ENCODE measurements around the gene CBLN3. TPM values are rescaled to one million over a fixed set of nuclear protein-coding genes. Genes with fewer than 3 reads are reported as not detected.
A peak's percentile ranks its signal among the peaks of the same experiment; 100 is the strongest.

The CBLN3 gene
- total RNA-seq, 1 donor from 2014 or later: 1.3 TPM

DNA sequence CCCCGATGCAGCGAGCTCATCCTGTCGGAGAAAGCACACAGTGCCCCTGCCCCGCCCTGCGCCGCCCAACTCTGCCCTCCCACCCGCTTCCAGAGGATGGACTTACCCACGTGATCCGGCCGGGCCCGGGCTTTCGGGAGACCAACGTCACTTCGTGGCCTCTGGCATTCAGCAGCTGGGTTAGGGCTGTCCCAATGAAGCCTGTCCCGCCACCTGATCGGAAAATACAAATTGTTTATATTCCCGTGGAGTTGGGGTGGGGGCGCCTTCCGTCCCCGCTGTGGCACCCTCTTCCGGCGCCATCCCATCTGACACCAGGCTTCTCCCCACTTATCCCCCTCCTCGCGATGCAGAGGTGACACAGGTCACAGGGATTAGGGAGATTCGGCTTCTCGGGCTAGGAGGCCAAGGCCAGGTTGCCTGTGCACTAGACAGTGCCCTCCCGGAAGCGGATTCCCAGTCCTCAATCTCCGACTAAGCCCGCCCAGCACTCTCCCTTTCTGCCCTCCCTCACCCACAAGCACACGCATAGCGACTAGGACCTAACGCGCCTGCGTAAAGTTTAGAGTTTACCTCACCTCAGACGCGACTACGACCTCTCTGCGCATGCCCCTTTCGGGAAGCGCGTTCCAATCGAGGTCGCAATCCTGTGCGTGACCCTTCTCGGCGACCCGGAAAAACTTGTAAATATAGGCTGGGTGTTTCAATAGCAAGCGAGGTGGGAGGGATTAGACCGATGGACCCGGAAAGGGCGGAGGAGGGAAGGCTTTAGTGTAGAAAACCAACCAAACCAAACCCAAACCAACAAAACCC lies 13.0 kb upstream of the CBLN3 start, which contains the start of gene SDR39U1:
TSS of gene SDR39U1 (minus strand) at position 537 of the 813 bp plus-strand sequence. CDS start at position 530, 7 bp downstream.
- TF ChIP-seq, protein P1, sequence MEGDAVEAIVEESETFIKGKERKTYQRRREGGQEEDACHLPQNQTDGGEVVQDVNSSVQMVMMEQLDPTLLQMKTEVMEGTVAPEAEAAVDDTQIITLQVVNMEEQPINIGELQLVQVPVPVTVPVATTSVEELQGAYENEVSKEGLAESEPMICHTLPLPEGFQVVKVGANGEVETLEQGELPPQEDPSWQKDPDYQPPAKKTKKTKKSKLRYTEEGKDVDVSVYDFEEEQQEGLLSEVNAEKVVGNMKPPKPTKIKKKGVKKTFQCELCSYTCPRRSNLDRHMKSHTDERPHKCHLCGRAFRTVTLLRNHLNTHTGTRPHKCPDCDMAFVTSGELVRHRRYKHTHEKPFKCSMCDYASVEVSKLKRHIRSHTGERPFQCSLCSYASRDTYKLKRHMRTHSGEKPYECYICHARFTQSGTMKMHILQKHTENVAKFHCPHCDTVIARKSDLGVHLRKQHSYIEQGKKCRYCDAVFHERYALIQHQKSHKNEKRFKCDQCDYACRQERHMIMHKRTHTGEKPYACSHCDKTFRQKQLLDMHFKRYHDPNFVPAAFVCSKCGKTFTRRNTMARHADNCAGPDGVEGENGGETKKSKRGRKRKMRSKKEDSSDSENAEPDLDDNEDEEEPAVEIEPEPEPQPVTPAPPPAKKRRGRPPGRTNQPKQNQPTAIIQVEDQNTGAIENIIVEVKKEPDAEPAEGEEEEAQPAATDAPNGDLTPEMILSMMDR (conservative IDR thresholded peaks at IDR 0.05; ENCODE audit: low read depth, low read length): peak; percentile 3
- DNase-seq (ENCODE audit: low read depth): peak; percentile 89
- peak within 1 kb of the TSS; percentile 70 for H3K4me3 ChIP-seq (ENCODE audit: low read depth, low read length)

DNA sequence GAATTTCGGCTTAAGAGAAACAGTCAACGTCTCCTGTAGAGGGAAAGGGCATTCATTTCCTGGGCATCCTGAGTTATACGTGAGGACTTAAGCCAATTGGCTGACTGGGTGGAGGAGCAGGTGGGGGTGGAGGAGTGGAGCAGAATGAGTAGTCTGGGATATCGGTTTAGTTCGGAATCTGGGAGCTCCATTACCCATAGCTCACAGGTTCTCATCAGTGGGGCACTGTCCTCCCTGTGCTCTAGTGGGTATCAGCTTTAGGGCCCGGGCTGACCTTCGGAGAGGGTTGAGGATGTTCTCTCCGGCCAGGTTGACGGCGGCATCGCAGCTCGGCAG lies 12.4 kb upstream of the CBLN3 start:
- peak overlapping the region; percentile 70 for H3K4me3 ChIP-seq (ENCODE audit: low read depth, low read length)
- TF ChIP-seq, protein P1 (conservative IDR thresholded peaks at IDR 0.05; ENCODE audit: low read depth, low read length): no peak
- no peak for DNase-seq (ENCODE audit: low read depth)

DNA sequence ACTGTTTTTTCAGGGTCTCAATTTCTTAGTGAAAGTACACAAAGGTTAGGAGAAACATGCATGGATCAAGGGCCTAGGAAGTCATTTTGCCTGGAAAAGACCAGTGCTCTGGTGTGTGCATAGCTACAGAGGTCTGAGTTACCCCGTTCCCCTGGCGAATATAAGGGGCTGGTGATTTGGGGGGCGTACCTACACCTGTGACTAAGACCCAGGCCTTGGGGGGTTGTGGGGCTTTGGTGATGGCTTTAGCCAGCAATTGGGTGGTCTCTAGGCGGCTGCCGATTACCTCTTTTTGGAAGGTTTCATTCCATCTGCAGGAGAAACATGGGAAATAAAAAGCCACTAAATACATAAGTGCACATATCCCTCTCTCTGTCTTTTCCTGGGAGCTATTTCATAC lies 12.0 kb upstream of the CBLN3 start:
- H3K4me3 ChIP-seq (ENCODE audit: low read depth, low read length): peak overlapping the region; percentile 70
- DNase-seq (ENCODE audit: low read depth): no peak
- TF ChIP-seq, protein P1 (conservative IDR thresholded peaks at IDR 0.05; ENCODE audit: low read depth, low read length): no peak

DNA sequence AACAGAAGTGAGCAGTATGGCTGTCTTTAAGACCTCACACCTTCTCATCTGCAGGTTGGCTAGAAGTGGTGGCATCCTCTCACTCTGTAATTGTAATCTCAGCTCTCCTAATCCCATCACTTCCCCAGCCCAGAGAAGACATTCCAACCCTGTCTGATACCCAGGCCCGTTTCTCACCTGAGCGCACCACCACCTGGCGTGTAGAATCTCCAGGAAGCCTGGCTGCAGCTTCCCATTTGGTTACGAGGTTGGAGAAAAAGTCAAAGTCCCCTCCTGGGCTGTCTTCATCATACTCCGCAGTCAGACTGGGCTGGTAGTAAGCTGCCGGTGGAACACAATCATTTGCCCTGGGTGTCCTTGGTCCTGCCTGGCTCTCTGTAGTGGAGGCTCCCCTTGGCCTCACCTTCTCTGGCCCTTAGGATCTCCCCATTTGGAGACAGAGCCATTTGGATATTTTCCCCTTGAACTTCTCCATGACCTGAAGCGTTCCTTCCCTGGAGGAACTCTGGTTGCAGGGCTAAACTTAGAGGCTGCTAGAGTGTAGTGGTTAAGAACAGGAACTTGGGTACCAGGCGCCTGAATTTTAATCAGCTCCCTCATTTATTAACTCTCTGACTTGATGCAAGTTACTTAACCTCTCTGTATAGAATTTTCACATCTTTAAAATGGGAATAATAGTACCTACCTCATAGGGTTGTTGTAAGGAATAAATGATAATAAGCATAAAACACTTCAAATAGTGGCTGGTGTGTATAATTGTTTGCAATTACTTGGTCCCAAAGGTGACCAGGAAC lies 11.3 kb upstream of the CBLN3 start:
- no peak for DNase-seq (ENCODE audit: low read depth)
- no peak overlapping the region for H3K4me3 ChIP-seq (ENCODE audit: low read depth, low read length)
- TF ChIP-seq, protein P1 (conservative IDR thresholded peaks at IDR 0.05; ENCODE audit: low read depth, low read length): no peak

DNA sequence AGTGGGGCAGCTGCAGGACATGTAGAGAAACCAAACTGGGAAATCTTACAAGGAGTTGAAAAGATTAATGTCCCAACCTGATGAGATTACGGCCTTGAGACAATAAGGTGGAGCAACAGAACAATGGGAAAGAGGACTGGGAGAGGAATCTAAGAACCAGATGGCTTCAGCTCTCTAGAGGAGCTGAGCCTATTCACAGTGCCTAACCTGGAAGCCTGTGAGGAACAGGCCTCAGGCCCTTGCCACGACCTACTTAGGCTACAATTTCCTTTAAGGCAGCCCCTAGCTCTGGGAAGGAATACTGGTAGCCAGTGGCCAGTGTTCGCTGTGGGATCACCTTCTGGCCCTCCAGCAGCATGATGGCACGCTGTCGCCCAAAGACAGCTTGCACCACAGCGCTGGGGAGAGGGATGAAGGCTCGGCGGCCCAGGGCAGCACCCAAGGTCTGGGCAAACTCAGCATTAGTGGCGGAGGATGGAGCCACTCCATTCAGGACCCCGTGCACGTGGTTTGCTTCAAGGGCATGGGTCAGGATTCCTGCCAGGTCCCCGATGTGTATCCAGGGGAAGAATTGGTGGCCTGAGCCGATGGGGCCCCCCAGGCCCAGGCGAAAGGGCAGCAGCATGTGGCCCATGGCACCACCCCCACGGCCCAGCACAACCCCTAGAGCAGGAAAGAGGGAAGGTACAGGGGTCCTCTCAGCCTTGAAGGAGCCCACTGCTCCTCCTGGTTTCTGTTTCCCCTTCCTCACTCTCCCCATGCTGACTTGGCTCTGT lies 10.6 kb upstream of the CBLN3 start:
- TF ChIP-seq, protein P1 (conservative IDR thresholded peaks at IDR 0.05; ENCODE audit: low read depth, low read length): no peak

DNA sequence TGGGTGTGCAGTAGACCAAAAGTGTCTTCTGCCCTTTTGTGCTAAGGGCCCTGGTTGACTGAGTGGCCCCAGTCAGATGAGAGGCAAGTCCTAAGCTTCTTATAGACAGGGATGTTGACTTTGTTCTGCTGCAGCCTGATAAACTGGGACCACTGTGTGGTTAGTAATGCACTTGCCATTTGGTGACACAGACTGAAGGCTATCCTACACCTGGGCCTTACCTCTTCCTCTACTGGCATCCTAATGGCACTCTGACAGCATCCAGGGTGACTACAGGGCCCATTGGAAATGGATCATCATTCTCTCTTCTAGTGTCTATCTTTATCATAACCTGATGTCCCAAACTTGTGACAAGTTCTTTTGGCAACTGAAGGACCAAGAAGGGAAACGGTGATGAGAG lies 9.8 kb upstream of the CBLN3 start:
- no peak overlapping the region for H3K4me3 ChIP-seq (ENCODE audit: low read depth, low read length)
- DNase-seq (ENCODE audit: low read depth): no peak
- TF ChIP-seq, protein P1 (conservative IDR thresholded peaks at IDR 0.05; ENCODE audit: low read depth, low read length): no peak

More for the DNA sequence above, 10.6 kb upstream of the CBLN3 start:
- DNase-seq (ENCODE audit: low read depth): no peak
- H3K4me3 ChIP-seq (ENCODE audit: low read depth, low read length): no peak overlapping the region

All from epithelial cell of proximal tubule (primary cell).